Adrenal gland (tissue), 5 donors: Measurements from ENCODE around the gene IRX2.

ENCODE experiments used
- POLR2A ChIP-seq, 2 donors: fragments of 450-650 bp; IDR thresholded peaks; one replicate each; pipeline ENCODE4 v1.6.1; 2017; ENCODE audit warnings: antibody characterized with exemption in 2 of 2, mild to moderate bottlenecking in 2 of 2, moderate library complexity in 1 of 2
- TF ChIP-seq, protein P1 (sequence below), 6 experiments: fragments of 450-650 bp in 4 of 6; fragments of 200-600 bp in 2 of 6; sonication (generic) in 1 of 6; IDR thresholded peaks; 1 replicate in 5 of 6; 2 replicates in 1 of 6; pipeline versions ENCODE4 v1.5.1 to v1.8.0; 2016 to 2021; ENCODE audit warnings: antibody characterized with exemption in 6 of 6, mild to moderate bottlenecking in 2 of 6, moderate library complexity in 1 of 6
- donor health status: DM: no; HTN: no; CAD: no.

DNA sequence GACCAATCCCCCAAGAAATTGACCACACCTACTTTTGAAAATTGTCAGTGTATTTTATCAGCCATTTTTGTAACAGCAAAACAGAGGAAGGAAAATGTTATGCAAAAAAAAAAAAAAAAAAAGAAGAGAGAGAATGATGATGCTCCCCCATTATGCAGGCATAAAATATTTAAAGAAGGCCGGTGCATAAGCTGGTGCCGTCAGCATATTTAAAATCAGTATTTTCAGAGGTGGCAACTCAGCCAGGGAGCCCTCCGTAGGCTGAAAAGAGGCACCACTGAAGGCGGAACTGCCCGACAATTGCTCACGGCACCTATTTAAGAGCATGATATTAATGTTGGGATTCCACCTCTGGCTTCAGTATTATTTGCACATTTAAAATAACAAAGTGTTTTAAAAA is 33.4 kb downstream of the IRX2 start:
- no peak for TF ChIP-seq POLR2A (IDR thresholded peaks at IDR 0.05)
- TF ChIP-seq, protein P1, sequence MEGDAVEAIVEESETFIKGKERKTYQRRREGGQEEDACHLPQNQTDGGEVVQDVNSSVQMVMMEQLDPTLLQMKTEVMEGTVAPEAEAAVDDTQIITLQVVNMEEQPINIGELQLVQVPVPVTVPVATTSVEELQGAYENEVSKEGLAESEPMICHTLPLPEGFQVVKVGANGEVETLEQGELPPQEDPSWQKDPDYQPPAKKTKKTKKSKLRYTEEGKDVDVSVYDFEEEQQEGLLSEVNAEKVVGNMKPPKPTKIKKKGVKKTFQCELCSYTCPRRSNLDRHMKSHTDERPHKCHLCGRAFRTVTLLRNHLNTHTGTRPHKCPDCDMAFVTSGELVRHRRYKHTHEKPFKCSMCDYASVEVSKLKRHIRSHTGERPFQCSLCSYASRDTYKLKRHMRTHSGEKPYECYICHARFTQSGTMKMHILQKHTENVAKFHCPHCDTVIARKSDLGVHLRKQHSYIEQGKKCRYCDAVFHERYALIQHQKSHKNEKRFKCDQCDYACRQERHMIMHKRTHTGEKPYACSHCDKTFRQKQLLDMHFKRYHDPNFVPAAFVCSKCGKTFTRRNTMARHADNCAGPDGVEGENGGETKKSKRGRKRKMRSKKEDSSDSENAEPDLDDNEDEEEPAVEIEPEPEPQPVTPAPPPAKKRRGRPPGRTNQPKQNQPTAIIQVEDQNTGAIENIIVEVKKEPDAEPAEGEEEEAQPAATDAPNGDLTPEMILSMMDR (IDR thresholded peaks at IDR 0.05), result no peak
